HG03196 (cell line): ENCODE measurements around the gene SOD1.
"Not testable (repeated sequence)": the region's sequence is repeated elsewhere in the genome, so short reads cannot be mapped to it uniquely, and the experiment has no call there.

Experiments
- ATAC-seq: cut with Tn5 transposase; IDR thresholded peaks from one replicate; pipeline ENCODE4 v1.9.1; 2021; ENCODE audit not compliant: unreplicated experiment

SOD1 gene

GRCh38 chr21:31659536-31660258 is at the start of gene SOD1:
SOD1 (plus strand) TSS chr21:31659693; CDS start chr21:31659770, 77 bp downstream.
- peak; percentile 94 for ATAC-seq

- no peak for ATAC-seq
Observed at GRCh38 chr21:31611445-31611844, 48.0 kb upstream of the SOD1 start.

- no peak for ATAC-seq
Observed at GRCh38 chr21:31612894-31613785, 46.4 kb upstream of the SOD1 start.

GRCh38 chr21:31614705-31615104 is 44.8 kb upstream of the SOD1 start:
- no peak for ATAC-seq

GRCh38 chr21:31616216-31616615 is 43.3 kb upstream of the SOD1 start:
- ATAC-seq = no peak

GRCh38 chr21:31618696-31619430 is 40.6 kb upstream of the SOD1 start:
- no peak for ATAC-seq

- no peak for ATAC-seq
Observed at GRCh38 chr21:31622397-31622796, 37.1 kb upstream of the SOD1 start.

GRCh38 chr21:31623664-31624063 is 35.8 kb upstream of the SOD1 start:
- no peak for ATAC-seq

- ATAC-seq = no peak
Observed at GRCh38 chr21:31624181-31624580, 35.3 kb upstream of the SOD1 start.

GRCh38 chr21:31624961-31625491 is 34.5 kb upstream of the SOD1 start:
- ATAC-seq = no peak

GRCh38 chr21:31629972-31630711 is 29.4 kb upstream of the SOD1 start:
- no peak for ATAC-seq

- not testable (repeated sequence) for ATAC-seq
Observed at GRCh38 chr21:31631881-31632280, 27.6 kb upstream of the SOD1 start.

GRCh38 chr21:31634993-31635392 is 24.5 kb upstream of the SOD1 start:
- no peak for ATAC-seq

GRCh38 chr21:31636874-31637273 is 22.6 kb upstream of the SOD1 start:
- no peak for ATAC-seq

GRCh38 chr21:31641416-31641922 is 18.0 kb upstream of the SOD1 start:
- no peak for ATAC-seq

- ATAC-seq = no peak
Observed at GRCh38 chr21:31644643-31645042, 14.8 kb upstream of the SOD1 start.

GRCh38 chr21:31647650-31648049 is 11.8 kb upstream of the SOD1 start:
- no peak for ATAC-seq

- ATAC-seq = no peak
Observed at GRCh38 chr21:31650930-31651329, 8.6 kb upstream of the SOD1 start.

GRCh38 chr21:31651491-31651890 is 8.0 kb upstream of the SOD1 start:
- not testable (repeated sequence) for ATAC-seq

- no peak for ATAC-seq
Observed at GRCh38 chr21:31654340-31654739, 5.2 kb upstream of the SOD1 start.
